GM19438 (cell line): Measurements from ENCODE around the gene RAB27A.

ENCODE experiments used
- ATAC-seq: cut with Tn5 transposase; IDR thresholded peaks from one replicate; pipeline ENCODE4 v1.9.1; 2021; ENCODE audit warnings: low read depth; ENCODE audit not compliant: unreplicated experiment

Gene RAB27A

GRCh38 chr15:55230953-55231352, 58.7 kb downstream of the RAB27A start:
- ATAC-seq: no peak

GRCh38 chr15:55230051-55230670, 59.5 kb downstream of the RAB27A start:
- no peak for ATAC-seq

GRCh38 chr15:55226127-55226526, 63.5 kb downstream of the RAB27A start:
- no peak for ATAC-seq

GRCh38 chr15:55224892-55225291, 64.7 kb downstream of the RAB27A start:
- no peak for ATAC-seq

- peak; percentile 63 for ATAC-seq
Measured at GRCh38 chr15:55222588-55222987, 67.0 kb downstream of the RAB27A start.

GRCh38 chr15:55221090-55222011, 68.3 kb downstream of the RAB27A start:
- ATAC-seq: no peak

GRCh38 chr15:55220606-55221005, 69.0 kb downstream of the RAB27A start:
- no peak for ATAC-seq

- no peak for ATAC-seq
Measured at GRCh38 chr15:55218056-55218455, 71.6 kb downstream of the RAB27A start.

- ATAC-seq: no peak
Measured at GRCh38 chr15:55204464-55204863, 85.1 kb downstream of the RAB27A start.

GRCh38 chr15:55202206-55202605, 87.4 kb downstream of the RAB27A start:
- ATAC-seq: no peak

- ATAC-seq: no peak
Measured at GRCh38 chr15:55198706-55199105, 90.9 kb downstream of the RAB27A start.

GRCh38 chr15:55197719-55198118, 91.9 kb downstream of the RAB27A start:
- no peak for ATAC-seq

- peak; percentile 24 for ATAC-seq
Measured at GRCh38 chr15:55197362-55197705, 92.3 kb downstream of the RAB27A start.

- peak; percentile 95 for ATAC-seq
Measured at GRCh38 chr15:55196458-55197361, 92.9 kb downstream of the RAB27A start, which contains the start of gene RSL24D1. Gene RSL24D1 (minus strand): TSS chr15:55196941. CDS start chr15:55196890, 51 bp downstream.

- ATAC-seq: no peak
Measured at GRCh38 chr15:55195996-55196395, 93.6 kb downstream of the RAB27A start.

- ATAC-seq: no peak
Measured at GRCh38 chr15:55194256-55194655, 95.4 kb downstream of the RAB27A start.

- no peak for ATAC-seq
Measured at GRCh38 chr15:55186331-55186730, 103.3 kb downstream of the RAB27A start.

- no peak for ATAC-seq
Measured at GRCh38 chr15:55183679-55184078, 105.9 kb downstream of the RAB27A start.

- ATAC-seq: no peak
Measured at GRCh38 chr15:55179141-55179540, 110.5 kb downstream of the RAB27A start.

GRCh38 chr15:55170361-55170760, 119.3 kb downstream of the RAB27A start:
- ATAC-seq: no peak
